SK-N-SH (cell line): ENCODE measurements around the gene APBB2. TPM values are rescaled to one million over a fixed set of nuclear protein-coding genes. Genes with fewer than 3 reads are reported as not detected.

Experiments used
- CTCF ChIA-PET: fragments of 300-600, 350-600 bp; formaldehyde crosslinking; extraction: SDS; loops from one replicate; lab custom pipeline; 2021; lab: Yijun Ruan, JAX
- POLR2A ChIA-PET: fragments of 350-600 bp; sonication (Branson Sonifier 250); formaldehyde crosslinking; extraction: SDS; loops from one replicate; lab custom pipeline; 2020; ENCODE audit warnings: antibody characterized with exemption, inconsistent platforms; lab: Yijun Ruan, JAX
- DNase-seq: peaks from one replicate; pipeline ENCODE4 v3.0.0; 2012
- H2AFZ ChIP-seq: fragments of 200-600 bp; sonication (generic); 2 replicates; pipeline ENCODE4 v1.8.1; 2016; ENCODE audit warnings: antibody characterized with exemption, mild to moderate bottlenecking, low read depth
- H3F3A ChIP-seq: fragments of 200-600 bp; sonication (generic); replicated peaks from 2 replicates; pipeline ENCODE3; 2016; ENCODE audit warnings: antibody characterized with exemption, mild to moderate bottlenecking; ENCODE audit not compliant: insufficient read depth
- H3K27ac ChIP-seq, 2 experiments: fragments of 200-500 bp in 1 of 2; fragments of 200-600 bp in 1 of 2; sonication (Bioruptor generic) in 1 of 2; sonication (generic), shearing (Covaris generic) in 1 of 2; 2 replicates each; pipeline versions ENCODE4 v1.5.1 to v1.6.1; 2014 to 2016; ENCODE audit warnings: low read depth in 2 of 2, inconsistent platforms in 1 of 2, low read length in 1 of 2, mild to moderate bottlenecking in 1 of 2, mixed read lengths in 1 of 2
- H3K27me3 ChIP-seq: fragments of 200-600 bp; sonication (generic), shearing (Covaris generic); 2 replicates; pipeline ENCODE4 v1.6.1; 2016; ENCODE audit warnings: mixed run types; ENCODE audit not compliant: insufficient read depth
- H3K36me3 ChIP-seq, 2 experiments: fragments of 200-500 bp in 1 of 2; fragments of 200-600 bp in 1 of 2; sonication (Bioruptor generic) in 1 of 2; sonication (generic) in 1 of 2; replicated peaks in 1 of 2; 2 replicates each; pipeline versions ENCODE3 to v1.5.1; 2014 to 2016; ENCODE audit warnings: low read length in 1 of 2, mild to moderate bottlenecking in 1 of 2; ENCODE audit not compliant: insufficient read depth in 2 of 2, control insufficient read depth in 1 of 2
- H3K4me1 ChIP-seq, 2 experiments: fragments of 200-500 bp in 1 of 2; fragments of 200-600 bp in 1 of 2; sonication (Bioruptor generic) in 1 of 2; sonication (generic), shearing (Covaris generic) in 1 of 2; 2 replicates each; pipeline versions ENCODE4 v1.5.1 to v1.6.1; 2014 to 2016; ENCODE audit warnings: low read depth in 1 of 2, low read length in 1 of 2, mixed run types in 1 of 2; ENCODE audit not compliant: insufficient read depth in 2 of 2, control insufficient read depth in 1 of 2
- H3K4me2 ChIP-seq: fragments of 200-600 bp; sonication (generic), shearing (Covaris generic); 2 replicates; pipeline ENCODE4 v1.6.1; 2017; ENCODE audit warnings: mixed run types
- H3K4me3 ChIP-seq, 2 experiments: fragments of 200-500 bp in 1 of 2; fragments of 200-600 bp in 1 of 2; sonication (Bioruptor generic) in 1 of 2; sonication (generic), shearing (Covaris generic) in 1 of 2; 2 replicates each; pipeline versions ENCODE4 v1.5.1 to v1.8.1; 2014 to 2016; ENCODE audit warnings: low read depth in 2 of 2, inconsistent platforms in 1 of 2, low read length in 1 of 2, mild to moderate bottlenecking in 1 of 2, mixed read lengths in 1 of 2, moderate library complexity in 1 of 2
- H3K79me2 ChIP-seq: fragments of 200-600 bp; sonication (generic); 2 replicates; pipeline ENCODE4 v1.8.1; 2017; ENCODE audit warnings: mild to moderate bottlenecking; ENCODE audit not compliant: insufficient read depth
- H3K9ac ChIP-seq: fragments of 200-600 bp; sonication (generic); 2 replicates; pipeline ENCODE4 v1.6.1; 2017; ENCODE audit warnings: mixed run types
- H3K9me2 ChIP-seq: fragments of 200-600 bp; sonication (generic); 2 replicates; pipeline ENCODE4 v1.6.1; 2017; ENCODE audit warnings: mixed run types
- H3K9me3 ChIP-seq: fragments of 200-600 bp; sonication (generic); 2 replicates; pipeline ENCODE4 v1.6.1; 2017; ENCODE audit warnings: mixed run types, mild to moderate bottlenecking, moderate library complexity
- H4K20me1 ChIP-seq: fragments of 200-600 bp; sonication (generic); 2 replicates; pipeline ENCODE4 v1.6.1; 2017; ENCODE audit warnings: mild to moderate bottlenecking, mixed run types; ENCODE audit not compliant: insufficient read depth
- CHD2 ChIP-seq: fragments of 150-350 bp; IDR thresholded peaks from 2 replicates; pipeline ENCODE4 v1.6.1; 2018; ENCODE audit warnings: low read length; ENCODE audit not compliant: partially characterized antibody
- FOSL2 ChIP-seq: IDR thresholded peaks from 2 replicates; pipeline ENCODE4 v1.4.0; 2012; ENCODE audit warnings: low read depth, mild to moderate bottlenecking, moderate library complexity, borderline replicate concordance
- FOXJ3 ChIP-seq: sonication (generic); formaldehyde crosslinking; IDR thresholded peaks from 2 replicates; pipeline ENCODE4 v1.5.1; 2020; ENCODE audit warnings: mild to moderate bottlenecking, missing genetic modification reagents
- GATA2 ChIP-seq: sonication (generic); formaldehyde crosslinking; IDR thresholded peaks from 2 replicates; pipeline ENCODE4 v1.5.0; 2020; ENCODE audit warnings: mild to moderate bottlenecking, missing genetic modification reagents
- IRF3 ChIP-seq: fragments of 150-350 bp; IDR thresholded peaks from 2 replicates; pipeline ENCODE4 v1.6.1; 2016; ENCODE audit warnings: mild to moderate bottlenecking, low read depth, low read length
- MAX ChIP-seq: IDR thresholded peaks from 2 replicates; pipeline ENCODE4 v1.4.0; 2012; ENCODE audit warnings: low read depth
- MXI1 ChIP-seq: IDR thresholded peaks from 2 replicates; pipeline ENCODE4 v1.6.1; 2012; ENCODE audit warnings: mild to moderate bottlenecking, low read depth, low read length, improper control_type of control experiment
- NFIC ChIP-seq: IDR thresholded peaks from 2 replicates; pipeline ENCODE4 v1.4.0; 2012; ENCODE audit warnings: borderline replicate concordance
- NRF1 ChIP-seq: IDR thresholded peaks from 2 replicates; pipeline ENCODE4 v1.6.1; 2012; ENCODE audit warnings: low read depth, mild to moderate bottlenecking, low read length
- PBX3 ChIP-seq: IDR thresholded peaks from 2 replicates; pipeline ENCODE4; 2012
- RAD21 ChIP-seq: IDR thresholded peaks from 2 replicates; pipeline ENCODE4 v1.6.1; 2012; ENCODE audit warnings: mild to moderate bottlenecking, low read length
- REST ChIP-seq: IDR thresholded peaks from 2 replicates; pipeline ENCODE4 v1.6.1; 2012; ENCODE audit warnings: mild to moderate bottlenecking, low read depth, low read length, moderate library complexity
- TAF1 ChIP-seq: IDR thresholded peaks from 2 replicates; pipeline ENCODE4 v1.6.1; 2012; ENCODE audit warnings: low read depth, mild to moderate bottlenecking, low read length, moderate library complexity, borderline replicate concordance
- TCF12 ChIP-seq: IDR thresholded peaks from 2 replicates; pipeline ENCODE4 v1.4.0; 2012
- USF2 ChIP-seq: fragments of 150-350 bp; IDR thresholded peaks from 2 replicates; pipeline ENCODE4 v1.6.1; 2017; ENCODE audit warnings: antibody characterized with exemption, low read length, low read depth, borderline replicate concordance
- YY1 ChIP-seq: IDR thresholded peaks from 2 replicates; pipeline ENCODE4 v1.4.0; 2012; ENCODE audit warnings: low read depth, mild to moderate bottlenecking
- ZBTB33 ChIP-seq: IDR thresholded peaks from 2 replicates; pipeline ENCODE4 v1.4.0; 2012; ENCODE audit warnings: low read depth, borderline replicate concordance
- whole genome bisulfite sequencing: methylation state at CpG from one replicate; pipeline ENCODE4 v1.1.6; 2017; ENCODE audit warnings: low lambda C conversion rate; 5-methylcytosine and 5-hydroxymethylcytosine counted together
- polyA plus RNA-seq, 3 experiments: library from polyadenylated mRNA; depleted of rRNA; stranded (reverse); fragments of >200 nt; gene quantifications; 2 replicates each; pipeline ENCODE4 v1.2.3, GENCODE V29; 2012

Gene APBB2
- polyA plus RNA-seq, 1 of the 3 experiments (the other 2 are of a cell fraction): 49.8 TPM

GRCh38 chr4:40837094-40837870 lies 377.1 kb downstream of the APBB2 start:
- Histone ChIP-seq H3K79me2 (peaks cover 16% of the 10 kb centered on the region), H4K20me1 (no peaks in the 10 kb centered on the region), H2AFZ (no peak overlapping the region), H3K36me3 (peaks cover 13 to 18% of the 10 kb centered on the region in 2 experiments)
- CTCF ChIA-PET: interaction anchor here (1.2 to 10.6 kb wide), 3 partner anchors 10 to 87 kb away, joined by 3 to 88 read pairs (median 14); no protein-coding TSS in a partner anchor
- TF ChIP-seq GATA2 (no peak), IRF3 (no peak), MAX (no peak), MXI1 (no peak), REST (no peak), YY1 (no peak), NRF1 (no peak), CHD2 (no peak)
- TF ChIP-seq, all 33 proteins: peak for 0
- Histone ChIP-seq H3K9ac (no peak overlapping the region), H3K4me2 (no peak overlapping the region), H3K27ac (no peak overlapping the region; a peak in 1 of 4 replicates), H3K4me1 (peaks cover 0 to 7% of the 10 kb centered on the region in 2 experiments; a peak in 1 of 4 replicates), H3K27me3 (no peaks in the 10 kb centered on the region), H3F3A (peaks cover 6% of the 10 kb centered on the region), H3K4me3 (no peak overlapping the region), H3K9me3 (no peaks in the 10 kb centered on the region), H3K9me2 (no peaks in the 10 kb centered on the region)
- WGBS: 90% methylated on average over 13 of the region's 16 CpGs
- POLR2A ChIA-PET: no interaction called here
- no peak for DNase-seq

- Histone ChIP-seq H3K4me2 (no peak overlapping the region), H3F3A (no peaks in the 10 kb centered on the region), H3K4me1 (peaks cover 0 to 7% of the 10 kb centered on the region in 2 experiments; a peak in 1 of 4 replicates), H3K4me3 (no peak overlapping the region), H3K9me3 (no peaks in the 10 kb centered on the region), H3K9ac (no peak overlapping the region), H3K36me3 (peaks cover 20 to 39% of the 10 kb centered on the region in 2 experiments), H3K79me2 (no peaks in the 10 kb centered on the region), H3K27ac (no peak overlapping the region), H3K27me3 (no peaks in the 10 kb centered on the region), H4K20me1 (no peaks in the 10 kb centered on the region), H2AFZ (no peak overlapping the region), H3K9me2 (no peaks in the 10 kb centered on the region)
- CTCF ChIA-PET: no interaction called here
- POLR2A ChIA-PET: no interaction called here
- DNase-seq: no peak
- WGBS: 92% methylated on average over 11 of the region's 11 CpGs
- TF ChIP-seq TAF1 (no peak), FOXJ3 (no peak), USF2 (no peak), NFIC (no peak), ZBTB33 (no peak), FOSL2 (no peak), MXI1 (no peak), TCF12 (no peak), PBX3 (no peak), RAD21 (no peak)
Observed at GRCh38 chr4:40833212-40833611, 381.1 kb downstream of the APBB2 start.
